OCI-LY3 (cell line): Measurements from ENCODE around the gene NUP153.

Experiments
- CTCF ChIP-seq: fragments of 200-600, 300-600 bp; sonication (generic); IDR thresholded peaks from 2 replicates; pipeline ENCODE4 v1.5.1; 2014; ENCODE audit warnings: antibody characterized with exemption, low read length, low read depth
- EZH2phosphoT487 ChIP-seq: fragments of 200-600 bp; shearing (Covaris generic); IDR thresholded peaks from 2 replicates; pipeline ENCODE4 v1.6.1; 2018; ENCODE audit warnings: antibody characterized with exemption, mixed run types, low read depth

- TF ChIP-seq CTCF (no peak), EZH2phosphoT487 (no peak)
Measured at GRCh38 chr6:17666646-17667045, 40.1 kb downstream of the NUP153 start.
